Measurements from ENCODE around the gene IL23R.

IL23R gene

DNA sequence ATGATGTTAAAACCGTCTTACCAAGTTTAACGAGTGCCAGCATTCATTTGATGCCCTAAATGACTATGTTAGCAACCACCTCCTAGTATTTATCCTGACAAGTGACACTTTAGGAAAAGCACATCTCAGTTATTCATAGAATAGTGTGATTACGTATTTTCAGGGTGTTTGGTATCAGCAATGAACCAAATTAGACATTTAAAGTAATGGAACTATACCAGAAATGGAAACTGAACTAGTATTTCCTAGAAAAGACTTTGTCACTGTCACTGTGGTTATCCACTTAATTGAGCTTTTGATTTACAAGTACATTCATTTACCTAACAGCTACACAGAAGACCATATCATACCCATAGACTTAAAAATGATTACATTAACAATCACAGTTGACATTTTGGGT lies 137.8 kb downstream of the IL23R start:
- ChIA-PET CTCF (no interaction called here), POLR2A (no interaction called here)
- no peak for DNase-seq (ENCODE audit: extremely low spot score)

DNA sequence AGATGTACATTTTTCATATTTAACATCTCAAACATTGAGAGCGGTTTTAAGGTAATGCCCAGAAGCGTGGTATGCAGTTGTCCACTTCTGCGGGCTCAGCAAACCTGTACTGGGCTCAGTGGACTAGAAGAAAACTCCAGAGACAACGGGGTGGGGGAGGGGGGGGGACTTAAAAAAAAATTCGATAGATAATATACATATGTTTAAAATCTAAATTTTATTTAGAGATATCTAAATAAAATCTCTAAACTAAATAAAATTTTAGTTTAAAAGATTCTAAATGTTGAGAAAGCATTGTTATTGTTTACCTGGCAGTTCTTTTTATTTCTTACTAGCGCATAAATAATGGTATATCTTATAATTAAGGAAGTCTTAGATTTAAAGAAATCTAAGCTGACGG lies 140.3 kb downstream of the IL23R start:
- TF ChIP-seq FOXK2 (IDR thresholded peaks at IDR 0.05) (no peak), L3MBTL2 (conservative IDR thresholded peaks at IDR 0.05) (no peak), CTBP1 (IDR thresholded peaks at IDR 0.05; ENCODE audit: borderline replicate concordance) (no peak), TARDBP (IDR thresholded peaks at IDR 0.05) (no peak), FOXA1 (IDR thresholded peaks at IDR 0.05) (no peak), SP1 (IDR thresholded peaks at IDR 0.05) (no peak), SUZ12 (IDR thresholded peaks at IDR 0.05) (no peak), HDGF (IDR thresholded peaks at IDR 0.05; ENCODE audit: borderline replicate concordance) (no peak), LEF1 (IDR thresholded peaks at IDR 0.05; ENCODE audit: borderline replicate concordance) (no peak), NFRKB (IDR thresholded peaks at IDR 0.05) (no peak), FOXM1 (IDR thresholded peaks at IDR 0.05; ENCODE audit: borderline replicate concordance) (no peak), BHLHE40 (IDR thresholded peaks at IDR 0.05; ENCODE audit: borderline replicate concordance) (no peak), ELF4 (IDR thresholded peaks at IDR 0.05) (no peak)
- TF ChIP-seq, protein P1, sequence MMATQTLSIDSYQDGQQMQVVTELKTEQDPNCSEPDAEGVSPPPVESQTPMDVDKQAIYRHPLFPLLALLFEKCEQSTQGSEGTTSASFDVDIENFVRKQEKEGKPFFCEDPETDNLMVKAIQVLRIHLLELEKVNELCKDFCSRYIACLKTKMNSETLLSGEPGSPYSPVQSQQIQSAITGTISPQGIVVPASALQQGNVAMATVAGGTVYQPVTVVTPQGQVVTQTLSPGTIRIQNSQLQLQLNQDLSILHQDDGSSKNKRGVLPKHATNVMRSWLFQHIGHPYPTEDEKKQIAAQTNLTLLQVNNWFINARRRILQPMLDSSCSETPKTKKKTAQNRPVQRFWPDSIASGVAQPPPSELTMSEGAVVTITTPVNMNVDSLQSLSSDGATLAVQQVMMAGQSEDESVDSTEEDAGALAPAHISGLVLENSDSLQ (IDR thresholded peaks at IDR 0.05): no peak

More for the DNA sequence above, 137.8 kb downstream of the IL23R start:
- TF ChIP-seq LEF1 (IDR thresholded peaks at IDR 0.05; ENCODE audit: borderline replicate concordance): no peak
- TF ChIP-seq, protein P1 (IDR thresholded peaks at IDR 0.05): 0 out of 2 replicates have a peak, but pooled peaks have one; percentile 11
- TF ChIP-seq ARNT (IDR thresholded peaks at IDR 0.05): no peak
- no peak for TF ChIP-seq FOXA1 (IDR thresholded peaks at IDR 0.05)

DNA sequence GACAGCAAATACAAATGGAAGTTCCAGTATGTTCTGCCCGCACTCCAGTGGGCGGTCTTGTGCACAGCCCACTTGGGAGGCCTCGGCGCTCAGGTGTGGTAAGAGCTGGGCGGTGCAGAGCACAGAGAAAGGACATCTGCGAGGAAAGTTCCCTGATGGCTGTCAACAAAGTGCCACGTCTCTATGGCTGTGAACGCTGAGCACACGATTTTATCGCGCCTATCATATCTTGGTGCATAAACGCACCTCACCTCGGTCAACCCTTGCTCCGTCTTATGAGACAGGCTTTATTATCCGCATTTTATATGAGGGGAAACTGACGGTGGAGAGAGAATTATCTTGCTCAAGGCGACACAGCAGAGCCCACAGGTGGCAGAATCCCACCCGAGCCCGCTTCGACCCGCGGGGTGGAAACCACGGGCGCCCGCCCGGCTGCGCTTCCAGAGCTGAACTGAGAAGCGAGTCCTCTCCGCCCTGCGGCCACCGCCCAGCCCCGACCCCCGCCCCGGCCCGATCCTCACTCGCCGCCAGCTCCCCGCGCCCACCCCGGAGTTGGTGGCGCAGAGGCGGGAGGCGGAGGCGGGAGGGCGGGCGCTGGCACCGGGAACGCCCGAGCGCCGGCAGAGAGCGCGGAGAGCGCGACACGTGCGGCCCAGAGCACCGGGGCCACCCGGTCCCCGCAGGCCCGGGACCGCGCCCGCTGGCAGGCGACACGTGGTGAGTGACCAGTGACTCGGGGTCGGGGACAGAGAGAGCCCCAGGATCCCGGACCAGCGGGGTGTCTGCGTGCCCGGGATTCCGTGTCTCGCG lies 141.2 kb downstream of the IL23R start, which contains the start of gene IL12RB2:
Gene IL12RB2 (plus strand): TSS at position 623 of the 810 bp plus-strand sequence. CDS start 12,496 bp downstream, outside the sequence.
- TF ChIP-seq L3MBTL2 (conservative IDR thresholded peaks at IDR 0.05) (peak; percentile 31; the same call in 1 of the 2 replicates), SP1 (IDR thresholded peaks at IDR 0.05) (no peak)
- DNase-seq (ENCODE audit: extremely low spot score): peak; percentile 30
- ChIA-PET POLR2A (no interaction called here), CTCF (no interaction called here)

More for the DNA sequence above, 140.3 kb downstream of the IL23R start:
- POLR2A ChIA-PET: no interaction called here
- DNase-seq (ENCODE audit: extremely low spot score): no peak
- CTCF ChIA-PET: no interaction called here

GRCh38 chr1:67308136-67308535 lies 141.9 kb downstream of the IL23R start:
- no peak for DNase-seq (ENCODE audit: extremely low spot score)
- ChIA-PET POLR2A (no interaction called here), CTCF (no interaction called here)
- TF ChIP-seq ARNT (IDR thresholded peaks at IDR 0.05) (no peak), SUZ12 (IDR thresholded peaks at IDR 0.05) (no peak)
